D341Med (cell line): Measurements from ENCODE around the gene A2M.

Source experiments
- DNase-seq: peaks from one replicate; pipeline ENCODE4 v3.0.0; 2012; ENCODE audit warnings: low spot score

A2M gene

DNA sequence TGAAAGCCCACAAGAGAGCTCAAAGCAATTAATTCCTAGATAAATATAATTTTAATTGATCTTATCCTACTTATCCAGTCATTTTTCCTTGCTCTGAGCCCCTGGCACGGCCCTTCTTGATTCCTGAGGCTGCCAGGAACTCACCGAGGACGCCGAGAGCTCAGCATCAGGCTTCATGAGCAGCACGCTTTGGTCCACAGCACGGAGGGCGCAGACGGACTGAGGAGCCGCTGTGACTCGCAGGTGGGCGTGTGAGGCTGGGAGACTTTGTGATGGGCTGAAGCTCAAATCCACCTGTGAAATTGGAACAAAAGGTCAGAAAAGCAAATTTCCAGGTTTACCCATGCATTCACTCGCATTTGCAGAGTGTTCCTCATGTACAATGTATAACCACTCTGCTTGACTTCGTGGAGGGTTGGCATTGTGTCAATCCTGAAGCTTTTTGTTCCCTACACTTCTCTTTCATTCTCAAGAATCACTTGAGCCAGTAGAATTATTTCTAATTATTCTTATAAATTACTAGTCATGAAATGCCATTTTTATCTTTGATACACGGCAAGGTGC lies 17.2 kb downstream of the A2M start:
- DNase-seq, result no peak

DNA sequence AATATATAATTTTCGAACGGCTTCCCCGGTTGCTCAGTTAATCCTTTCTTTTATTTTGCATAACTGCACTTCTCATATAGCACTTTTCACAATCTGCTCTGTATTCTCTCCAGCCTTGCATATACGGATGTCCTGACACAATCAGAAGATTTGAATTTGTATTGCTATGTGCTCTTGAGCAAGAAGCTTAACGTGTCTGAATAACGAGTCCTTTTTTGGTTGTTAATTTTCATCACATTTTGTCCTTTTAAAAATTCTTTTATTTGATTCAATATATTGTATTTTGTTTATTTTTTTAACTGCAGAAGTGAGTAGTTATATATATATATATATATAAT lies 17.6 kb downstream of the A2M start:
- no peak for DNase-seq

GRCh38 chr12:9096563-9097176 lies 19.0 kb downstream of the A2M start:
- DNase-seq, result no peak

- no peak for DNase-seq
Observed at GRCh38 chr12:9095322-9095721, 20.4 kb downstream of the A2M start.

GRCh38 chr12:9094512-9095206 lies 21.1 kb downstream of the A2M start:
- DNase-seq, result no peak

DNA sequence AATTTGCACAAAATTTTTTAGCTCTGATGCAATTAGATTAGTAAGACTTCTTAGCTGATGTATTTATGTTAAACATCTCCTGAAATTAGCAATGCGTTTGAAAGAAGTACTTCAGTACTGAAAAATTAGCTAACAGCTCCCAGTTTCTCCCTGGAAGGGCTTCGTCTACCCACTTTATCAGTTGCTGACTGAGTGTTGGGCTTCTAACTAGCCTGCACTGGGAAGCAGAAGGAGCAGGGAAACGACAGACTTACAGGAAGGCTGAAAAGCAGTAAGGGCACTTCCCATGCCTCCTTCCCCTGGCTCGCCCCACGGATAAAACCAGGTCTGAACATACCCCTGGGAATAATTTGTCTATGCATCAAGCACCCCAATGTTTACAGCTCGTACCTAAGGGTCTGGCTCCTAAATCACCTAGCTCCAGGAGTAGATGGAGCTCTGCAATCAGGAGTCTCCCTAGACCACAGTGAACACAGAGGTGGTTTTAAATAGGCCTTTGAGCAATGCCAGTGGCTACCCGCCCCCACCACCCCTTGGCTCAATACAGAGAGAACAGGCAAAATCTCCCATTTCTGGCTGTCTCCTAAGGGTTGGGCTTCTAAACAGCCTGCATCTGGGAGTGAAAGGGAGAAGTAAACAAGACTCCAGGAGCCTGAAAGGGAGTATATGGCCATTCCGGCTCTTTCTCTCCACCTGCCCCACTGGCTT lies 23.7 kb downstream of the A2M start:
- no peak for DNase-seq

DNA sequence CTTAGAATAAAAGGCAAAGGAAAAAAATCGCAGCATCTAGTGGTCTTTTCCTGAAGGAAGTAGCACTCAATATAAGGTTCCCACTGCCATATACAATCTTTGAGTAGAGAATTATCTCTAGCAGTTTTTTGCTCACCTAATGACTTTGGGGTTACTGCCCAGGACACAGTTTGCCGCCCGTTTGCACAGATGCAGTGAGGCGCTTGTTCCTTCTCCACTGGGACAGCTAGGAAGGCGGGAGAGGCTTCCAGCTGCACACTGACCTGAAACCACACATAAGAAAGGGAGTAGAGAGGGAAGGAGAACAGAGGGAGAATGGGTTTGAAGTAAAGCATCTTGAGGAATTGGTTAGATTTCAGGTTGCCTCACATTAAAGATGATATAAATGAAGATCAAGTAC lies 25.5 kb downstream of the A2M start:
- DNase-seq, result no peak

DNA sequence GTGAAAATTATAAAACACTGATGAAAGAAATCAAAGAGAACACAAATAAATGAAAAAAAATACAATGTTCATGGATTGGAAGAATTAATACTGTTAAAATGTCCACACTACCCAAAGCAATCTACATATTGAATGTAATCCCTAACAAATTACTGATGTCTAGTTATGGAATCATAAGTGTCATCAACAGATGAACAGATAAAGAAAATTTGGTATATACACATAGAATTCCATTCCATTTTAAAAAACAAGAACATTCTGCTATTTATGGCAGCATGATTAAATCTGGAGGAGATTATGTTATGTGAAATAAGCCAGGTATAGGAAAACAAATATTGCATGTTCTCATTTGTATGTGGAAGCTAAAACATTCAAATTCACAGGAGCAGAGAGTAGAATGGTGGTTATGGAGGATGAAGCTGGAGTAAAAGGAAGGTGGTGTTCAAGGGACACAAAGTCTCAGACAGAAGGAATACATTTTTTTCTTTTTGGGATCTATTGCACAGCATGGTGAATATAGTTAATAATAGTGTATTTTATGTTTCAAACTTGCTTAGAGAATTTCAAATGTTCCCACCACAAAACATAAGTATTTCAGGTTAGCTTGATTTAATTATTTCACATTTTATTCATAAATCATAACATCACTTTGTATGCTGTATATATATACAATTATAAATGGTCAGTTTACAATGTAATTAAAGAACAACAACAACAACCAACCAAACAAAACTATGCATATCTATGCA lies 28.5 kb downstream of the A2M start:
- no peak for DNase-seq

DNA sequence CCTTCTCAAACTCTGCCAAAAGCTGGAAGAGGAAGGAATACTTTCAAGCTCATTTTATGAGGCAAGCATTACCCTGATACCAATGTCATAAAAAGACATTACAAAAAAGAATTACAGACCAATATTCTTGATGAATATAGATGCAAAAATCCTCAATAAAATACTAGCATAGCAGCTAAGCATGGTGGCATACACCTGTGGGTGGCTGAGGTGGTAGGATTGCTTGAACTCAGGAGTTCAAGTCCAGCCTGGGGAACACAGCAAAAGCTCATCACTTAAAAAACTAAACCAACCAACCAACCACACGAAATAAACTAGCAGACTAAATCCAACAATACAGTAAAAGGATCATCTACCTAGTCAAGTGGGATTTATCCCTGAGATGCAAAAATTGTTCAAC lies 29.6 kb downstream of the A2M start:
- no peak for DNase-seq

- no peak for DNase-seq
Observed at GRCh38 chr12:9084417-9084816, 31.3 kb downstream of the A2M start.

DNA sequence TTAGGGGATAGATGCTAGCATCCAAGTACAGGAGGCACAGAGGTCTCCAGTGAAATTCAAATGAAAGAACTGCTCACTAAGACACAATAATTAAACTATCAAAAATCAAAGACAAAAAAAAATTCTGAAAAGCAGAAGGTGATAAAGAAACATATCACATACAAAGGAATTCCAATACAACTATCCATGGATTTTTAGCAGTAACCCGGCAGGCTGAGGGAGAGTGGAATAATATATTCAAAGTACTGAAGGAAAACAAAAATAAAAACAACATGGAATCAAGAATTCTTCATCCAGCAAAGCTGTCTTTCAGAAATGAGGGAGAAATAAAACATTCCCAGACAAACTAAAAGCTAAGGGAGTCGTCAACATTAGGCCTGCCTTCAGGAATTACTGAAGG lies 31.9 kb downstream of the A2M start:
- DNase-seq, result no peak

DNA sequence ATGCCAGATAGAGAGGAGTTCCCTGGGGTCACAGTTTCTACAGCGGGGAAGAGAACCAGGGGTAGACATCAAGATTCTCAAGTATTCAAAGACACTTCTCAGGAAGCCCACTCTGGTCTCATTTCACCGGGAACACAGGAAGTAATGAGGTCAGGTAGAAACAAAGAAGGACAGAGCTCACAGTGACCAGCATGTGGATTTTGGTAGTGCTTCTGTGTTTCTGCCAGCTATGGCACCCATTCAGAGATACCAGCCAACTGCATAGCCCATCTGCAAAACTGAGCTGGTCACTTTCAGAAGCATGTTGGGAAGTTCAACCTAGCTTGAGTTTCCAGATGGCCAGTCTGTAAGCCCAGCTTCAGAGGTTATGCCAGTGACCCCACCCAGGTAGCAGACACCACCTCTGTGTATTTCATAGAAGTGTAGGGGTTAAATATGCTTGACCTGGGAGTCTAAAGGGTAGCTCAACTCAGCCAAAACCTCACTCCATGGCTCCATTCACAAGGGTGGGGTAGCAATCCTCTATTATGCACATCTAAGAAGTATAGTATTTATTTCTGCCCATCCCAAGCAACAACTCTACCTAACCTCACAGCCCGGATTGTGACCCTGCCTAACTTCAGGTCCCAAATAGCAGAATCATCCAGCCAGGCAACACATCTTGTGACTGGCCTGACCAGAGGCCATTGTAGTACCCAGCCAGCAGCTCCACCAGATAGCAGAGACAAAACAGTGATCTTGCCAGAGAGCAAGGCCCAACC lies 33.9 kb downstream of the A2M start:
- no peak for DNase-seq

DNA sequence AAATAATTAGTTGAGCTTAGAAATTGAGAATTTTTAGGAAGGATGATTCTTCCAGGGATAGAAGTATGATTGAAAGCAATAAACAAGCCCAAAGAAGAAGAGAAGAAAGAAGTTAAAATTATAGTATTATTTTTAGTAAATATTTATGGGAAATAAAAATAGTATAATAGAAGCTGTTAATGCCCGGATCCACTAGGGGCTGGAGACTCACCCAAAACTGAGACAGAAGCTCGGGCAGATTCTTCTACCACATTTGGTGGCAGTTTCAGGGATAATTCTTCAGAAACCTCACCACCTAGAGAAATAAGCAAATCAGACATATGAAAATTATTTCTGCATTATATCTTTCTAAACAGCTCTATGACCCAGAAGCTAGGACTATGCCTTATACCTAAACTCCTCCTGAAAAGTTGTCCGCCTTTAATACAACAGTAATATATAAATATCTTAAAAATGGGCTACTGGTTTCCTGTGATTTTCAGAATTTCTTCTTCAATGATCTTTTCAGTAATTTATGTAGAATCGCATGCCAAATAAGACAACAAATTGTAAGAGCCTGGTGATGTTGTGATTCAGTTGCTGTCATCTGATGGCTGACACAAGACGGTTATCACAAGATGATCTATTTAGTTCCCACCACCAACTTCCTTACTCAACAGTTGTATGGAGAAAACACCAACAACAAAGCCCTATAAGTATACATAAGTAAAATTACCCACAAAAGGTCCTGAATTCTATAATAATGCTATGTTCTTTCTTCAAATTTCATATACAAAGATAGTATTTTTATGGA lies 35.6 kb downstream of the A2M start:
- DNase-seq, result no peak

- no peak for DNase-seq
Observed at GRCh38 chr12:9079082-9079481, 36.6 kb downstream of the A2M start.

GRCh38 chr12:9077152-9078031 lies 38.3 kb downstream of the A2M start:
- no peak for DNase-seq

DNA sequence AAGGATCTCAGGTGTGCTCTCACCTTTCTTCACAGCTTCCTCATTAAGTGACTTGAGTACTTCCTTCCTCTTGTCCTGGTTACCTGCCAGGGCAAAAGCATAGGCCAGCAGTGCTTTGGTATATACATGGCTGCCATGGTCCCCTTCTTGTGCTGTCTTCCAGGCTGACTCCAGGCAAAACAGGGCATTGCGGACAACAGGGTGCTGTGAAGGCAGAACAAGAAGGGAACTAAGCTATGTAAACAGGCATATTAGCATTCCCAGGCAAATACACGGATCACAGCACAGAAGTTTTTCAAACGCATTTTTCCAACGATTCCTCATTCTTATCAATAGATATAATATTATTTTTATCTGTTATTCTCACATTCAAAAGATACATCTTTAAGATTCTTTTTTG lies 39.0 kb downstream of the A2M start:
- DNase-seq, result no peak

GRCh38 chr12:9075138-9075535 lies 40.6 kb downstream of the A2M start:
- DNase-seq, result no peak

- DNase-seq, result no peak
Observed at GRCh38 chr12:9074484-9075137, 41.1 kb downstream of the A2M start.

DNA sequence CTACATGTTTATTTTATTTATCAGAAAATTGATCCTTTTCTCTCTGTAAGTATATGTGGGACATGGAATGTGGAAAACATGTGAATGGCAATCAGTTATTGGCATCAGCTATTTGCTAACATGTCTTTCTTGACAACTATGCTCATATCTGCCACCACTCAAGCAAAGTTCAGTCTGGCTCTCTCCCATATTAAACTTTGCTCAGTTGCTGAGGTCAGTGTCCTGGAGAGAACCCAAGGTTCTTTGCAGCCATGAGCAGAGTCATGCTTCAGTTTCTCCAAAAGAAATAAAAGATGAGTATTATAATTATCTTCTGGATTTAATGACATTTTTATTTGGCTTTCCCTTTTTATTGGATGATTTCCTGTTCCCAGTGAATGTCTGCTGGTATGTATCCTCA lies 42.6 kb downstream of the A2M start:
- DNase-seq, result no peak
